Endometrial microvascular endothelial cells (primary cell): ENCODE data around the gene LRRC56. TPM values are rescaled to one million over a fixed set of nuclear protein-coding genes. Genes with fewer than 3 reads are reported as not detected.

ENCODE experiments used
- in situ Hi-C: cut with HindIII; loops from 2 replicates; pipeline ENCODE4 v1.10.0; 2017; ENCODE audit warnings: low sequenced_read_pairs, low pct_unique_long_range_greater_than_20kb; ENCODE audit errors: inconsistent ontology term
- total RNA-seq: library from RNA; depleted of rRNA; stranded (reverse); fragments of >200 nt; gene quantifications from one replicate; pipeline ENCODE4 v1.2.3, GENCODE V29; 2015; ENCODE audit errors: inconsistent ontology term

Gene LRRC56
- total RNA-seq, 1 donor from 2014 or later, result not detected

GRCh38 chr11:553083-553987 lies 16.0 kb downstream of the LRRC56 start:
- in situ Hi-C loops, result no loop called here

GRCh38 chr11:553988-554340 lies 16.6 kb downstream of the LRRC56 start:
- in situ Hi-C loops, result no loop called here

GRCh38 chr11:554428-555226 lies 17.3 kb downstream of the LRRC56 start:
- in situ Hi-C loops, result no loop called here

- in situ Hi-C loops, result no loop called here
Measured at GRCh38 chr11:555227-555779, 18.0 kb downstream of the LRRC56 start.

GRCh38 chr11:555780-556661 lies 18.7 kb downstream of the LRRC56 start:
- in situ Hi-C loops, result no loop called here

GRCh38 chr11:556662-557256 lies 19.4 kb downstream of the LRRC56 start:
- in situ Hi-C loops, result no loop called here

- in situ Hi-C loops, result no loop called here
Measured at GRCh38 chr11:557328-558132, 20.2 kb downstream of the LRRC56 start.

GRCh38 chr11:558503-558902 lies 21.2 kb downstream of the LRRC56 start:
- in situ Hi-C loops, result no loop called here

- in situ Hi-C loops, result no loop called here
Measured at GRCh38 chr11:559020-559620, 21.8 kb downstream of the LRRC56 start.

GRCh38 chr11:559712-560304 lies 22.5 kb downstream of the LRRC56 start:
- in situ Hi-C loops, result no loop called here

GRCh38 chr11:560305-561147 lies 23.2 kb downstream of the LRRC56 start, which contains the start of the genes LMNTD2 and RASSF7:
TSS of gene LMNTD2 (minus strand) at chr11:560738. CDS start at chr11:560716, 22 bp downstream.
TSS of gene RASSF7 (plus strand) at chr11:560970. CDS start at chr11:561769, 799 bp downstream.
- in situ Hi-C loops, result no loop called here

GRCh38 chr11:561148-562003 lies 24.0 kb downstream of the LRRC56 start:
- in situ Hi-C loops, result no loop called here

GRCh38 chr11:562046-562645 lies 24.8 kb downstream of the LRRC56 start:
- in situ Hi-C loops, result no loop called here

GRCh38 chr11:563066-563811 lies 25.9 kb downstream of the LRRC56 start:
- in situ Hi-C loops, result no loop called here
